Measurements from ENCODE around the gene UNC5C.

The UNC5C gene

DNA sequence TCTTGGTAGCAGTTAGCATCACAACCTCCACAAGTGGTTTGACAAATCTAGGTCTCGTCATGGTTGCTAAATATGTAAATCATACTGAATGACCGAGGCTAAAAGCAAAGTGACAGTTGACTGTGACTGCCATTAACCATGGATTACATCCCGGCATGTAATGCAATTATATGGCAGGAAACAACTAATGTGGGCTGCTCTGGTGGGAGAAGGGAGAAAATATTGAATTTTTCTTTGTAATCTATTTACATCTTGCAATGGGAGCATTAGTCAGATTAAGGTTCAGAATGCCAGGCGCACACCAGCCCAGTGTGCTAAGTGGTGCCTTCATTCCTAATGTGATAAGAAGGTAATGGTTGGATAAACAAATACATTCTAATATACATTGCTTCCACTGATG is 35.8 kb downstream of the UNC5C start:
- no peaks in the 10 kb centered on the region for H3K36me3 Mint-ChIP-seq
- peaks cover 4% of the 10 kb centered on the region for H3K9me3 Mint-ChIP-seq
- no peak for ATAC-seq
- no peaks in the 10 kb centered on the region for H3K4me1 Mint-ChIP-seq
- DNase-seq (ENCODE audit: low spot score in 2 of 2): no peak
- H3K4me3 Mint-ChIP-seq: no peak overlapping the region
- H3K27ac Mint-ChIP-seq: no peak overlapping the region

GRCh38 chr4:95511477-95511876 is 37.3 kb downstream of the UNC5C start:
- DNase-seq (ENCODE audit: low spot score in 2 of 2): no peak
- no peak for ATAC-seq
- Mint-ChIP-seq H3K36me3 (no peaks in the 10 kb centered on the region), H3K9me3 (peaks cover 9% of the 10 kb centered on the region), H3K4me3 (no peak overlapping the region), H3K27ac (no peak overlapping the region), H3K4me1 (no peaks in the 10 kb centered on the region)

DNA sequence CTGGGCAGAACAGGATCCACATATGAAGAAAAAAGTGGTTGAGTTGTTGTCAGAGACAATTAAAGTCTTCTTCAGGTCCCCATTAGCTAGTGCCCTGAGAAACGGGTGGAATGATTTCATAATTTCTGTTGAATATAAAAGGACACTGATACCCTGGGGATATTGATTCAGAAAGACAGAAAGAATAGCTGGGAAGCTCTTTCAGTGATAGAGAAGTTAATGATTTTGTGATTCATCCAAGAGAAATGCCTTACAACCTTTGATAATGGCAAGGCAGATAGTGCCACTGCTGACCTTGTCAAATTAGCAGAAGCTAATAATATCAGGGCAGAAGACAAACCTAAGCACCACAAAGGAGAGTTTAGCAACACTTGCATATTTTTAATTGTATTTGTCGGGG is 37.9 kb downstream of the UNC5C start:
- Mint-ChIP-seq H3K4me3 (no peak overlapping the region), H3K36me3 (no peaks in the 10 kb centered on the region), H3K9me3 (peaks cover 9% of the 10 kb centered on the region), H3K4me1 (no peaks in the 10 kb centered on the region), H3K27ac (no peak overlapping the region)
- no peak for ATAC-seq
- DNase-seq (ENCODE audit: low spot score in 2 of 2): no peak

DNA sequence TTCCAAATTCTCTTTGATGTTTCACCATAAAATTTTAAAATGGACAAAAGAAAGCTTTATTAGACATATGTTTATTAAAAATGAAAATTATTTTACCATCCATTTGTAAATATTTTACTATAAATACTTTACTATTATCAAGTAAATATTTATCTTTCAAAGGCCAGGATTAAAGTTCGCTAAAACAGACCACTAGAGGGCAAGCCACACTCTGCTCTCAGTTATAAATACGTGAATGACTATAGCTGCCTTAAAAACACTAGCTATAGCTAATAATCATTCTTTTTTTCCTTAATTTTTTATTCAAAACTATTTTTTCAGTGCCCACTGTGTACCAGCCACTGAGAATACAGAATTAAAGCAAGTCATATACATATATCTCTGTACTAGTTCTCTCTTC is 38.6 kb downstream of the UNC5C start:
- Mint-ChIP-seq H3K27ac (no peak overlapping the region), H3K4me3 (no peak overlapping the region), H3K36me3 (no peaks in the 10 kb centered on the region), H3K9me3 (peaks cover 9% of the 10 kb centered on the region), H3K4me1 (no peaks in the 10 kb centered on the region)
- ATAC-seq (no peak), DNase-seq (ENCODE audit: low spot score in 2 of 2) (no peak)

- H3K27ac Mint-ChIP-seq: no peak overlapping the region
- H3K36me3 Mint-ChIP-seq: no peaks in the 10 kb centered on the region
- H3K4me3 Mint-ChIP-seq: no peak overlapping the region
- no peaks in the 10 kb centered on the region for H3K4me1 Mint-ChIP-seq
- ATAC-seq (no peak), DNase-seq (ENCODE audit: low spot score in 2 of 2) (no peak)
- peaks cover 11% of the 10 kb centered on the region for H3K9me3 Mint-ChIP-seq
These were observed 40.4 kb downstream of the UNC5C start for GRCh38 chr4:95508421-95508820.

GRCh38 chr4:95507561-95507960 is 41.2 kb downstream of the UNC5C start:
- H3K9me3 Mint-ChIP-seq: peaks cover 11% of the 10 kb centered on the region
- no peak for DNase-seq (ENCODE audit: low spot score in 2 of 2)
- H3K27ac Mint-ChIP-seq: no peak overlapping the region
- no peak for ATAC-seq
- no peaks in the 10 kb centered on the region for H3K36me3 Mint-ChIP-seq
- H3K4me3 Mint-ChIP-seq: no peak overlapping the region
- no peaks in the 10 kb centered on the region for H3K4me1 Mint-ChIP-seq

DNA sequence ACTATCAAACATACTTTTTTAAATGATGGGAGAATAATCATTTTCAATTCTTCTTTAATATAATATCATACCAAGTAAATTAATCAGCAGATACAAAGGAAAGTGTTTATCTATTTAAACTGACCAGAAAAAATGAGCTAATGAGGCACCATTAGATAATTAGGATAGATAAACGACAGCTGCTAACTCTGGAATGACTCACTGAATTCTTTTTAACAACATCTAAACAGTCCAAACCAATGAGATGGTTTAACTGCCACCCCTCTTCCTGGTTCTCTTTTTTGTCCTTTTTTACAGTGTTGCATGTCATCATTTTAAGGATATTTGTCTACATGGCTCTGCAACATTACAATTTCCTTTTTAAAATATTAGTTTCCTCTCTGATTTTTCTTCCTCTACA is 41.6 kb downstream of the UNC5C start:
- H3K9me3 Mint-ChIP-seq: peaks cover 11% of the 10 kb centered on the region
- H3K36me3 Mint-ChIP-seq: no peaks in the 10 kb centered on the region
- DNase-seq (ENCODE audit: low spot score in 2 of 2) (no peak), ATAC-seq (no peak)
- no peak overlapping the region for H3K27ac Mint-ChIP-seq
- no peaks in the 10 kb centered on the region for H3K4me1 Mint-ChIP-seq
- no peak overlapping the region for H3K4me3 Mint-ChIP-seq

DNA sequence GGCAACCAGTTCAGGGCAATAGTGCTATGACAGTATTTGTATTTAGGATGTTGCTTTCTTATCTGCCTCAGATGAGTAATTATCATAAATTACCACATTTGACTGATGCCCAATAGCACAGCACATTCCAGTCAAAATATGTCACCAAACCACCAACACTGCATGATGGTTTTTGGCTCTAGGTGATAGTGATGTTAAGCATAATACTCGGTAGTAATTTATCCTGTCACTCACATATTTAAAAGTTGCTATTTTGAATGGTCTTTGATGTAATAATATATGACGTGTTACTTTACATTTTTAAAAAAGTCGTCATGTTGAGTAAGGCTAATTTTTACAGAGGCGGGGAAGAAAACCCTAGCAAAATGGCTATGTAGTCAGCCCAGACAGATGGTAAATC is 42.5 kb downstream of the UNC5C start:
- DNase-seq (ENCODE audit: low spot score in 2 of 2): no peak
- H3K4me3 Mint-ChIP-seq: no peak overlapping the region
- H3K36me3 Mint-ChIP-seq: no peaks in the 10 kb centered on the region
- no peak overlapping the region for H3K27ac Mint-ChIP-seq
- H3K9me3 Mint-ChIP-seq: peaks cover 7% of the 10 kb centered on the region
- no peaks in the 10 kb centered on the region for H3K4me1 Mint-ChIP-seq
- ATAC-seq: no peak

GRCh38 chr4:95505799-95506198 is 43.0 kb downstream of the UNC5C start:
- Mint-ChIP-seq H3K4me3 (no peak overlapping the region), H3K36me3 (no peaks in the 10 kb centered on the region), H3K4me1 (no peaks in the 10 kb centered on the region), H3K9me3 (peaks cover 7% of the 10 kb centered on the region), H3K27ac (no peak overlapping the region)
- DNase-seq (ENCODE audit: low spot score in 2 of 2) (no peak), ATAC-seq (no peak)

- Mint-ChIP-seq H3K27ac (no peak overlapping the region), H3K4me1 (no peaks in the 10 kb centered on the region), H3K36me3 (no peaks in the 10 kb centered on the region), H3K9me3 (peaks cover 7% of the 10 kb centered on the region), H3K4me3 (no peak overlapping the region)
- no peak for ATAC-seq
- no peak for DNase-seq (ENCODE audit: low spot score in 2 of 2)
These were observed 43.6 kb downstream of the UNC5C start for GRCh38 chr4:95505151-95505550.

- Mint-ChIP-seq H3K36me3 (no peaks in the 10 kb centered on the region), H3K27ac (no peak overlapping the region), H3K9me3 (peaks cover 7% of the 10 kb centered on the region), H3K4me1 (no peaks in the 10 kb centered on the region), H3K4me3 (no peak overlapping the region)
- DNase-seq (ENCODE audit: low spot score in 2 of 2): no peak
- ATAC-seq: no peak
These were observed 44.3 kb downstream of the UNC5C start for GRCh38 chr4:95504501-95504900.

GRCh38 chr4:95500361-95500760 is 48.4 kb downstream of the UNC5C start:
- no peaks in the 10 kb centered on the region for H3K4me1 Mint-ChIP-seq
- no peaks in the 10 kb centered on the region for H3K36me3 Mint-ChIP-seq
- H3K4me3 Mint-ChIP-seq: no peak overlapping the region
- H3K27ac Mint-ChIP-seq: no peak overlapping the region
- DNase-seq (ENCODE audit: low spot score in 2 of 2) (no peak), ATAC-seq (no peak)
- peaks cover 2% of the 10 kb centered on the region for H3K9me3 Mint-ChIP-seq

DNA sequence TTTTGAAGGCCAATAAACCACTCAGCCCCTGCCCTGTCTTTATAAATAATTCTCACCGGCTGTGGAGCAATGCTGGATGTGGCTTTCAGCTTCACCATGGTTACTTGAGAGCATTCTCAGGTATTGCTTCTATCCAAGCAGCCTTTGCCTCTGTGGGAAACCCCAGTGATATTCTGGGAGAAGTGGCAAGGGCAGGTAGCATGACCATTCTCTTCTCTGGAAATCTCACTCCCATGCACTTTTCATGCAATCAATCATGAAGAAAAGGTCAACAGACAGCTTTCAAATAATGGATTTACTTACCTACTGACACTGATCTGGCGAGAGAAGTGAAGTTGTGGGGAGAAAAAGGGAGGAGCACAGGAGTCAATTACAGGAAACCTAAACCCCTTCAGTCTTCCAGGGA is 49.5 kb downstream of the UNC5C start:
- no peak overlapping the region for H3K27ac Mint-ChIP-seq
- no peak overlapping the region for H3K4me3 Mint-ChIP-seq
- peaks cover 2% of the 10 kb centered on the region for H3K9me3 Mint-ChIP-seq
- no peak for ATAC-seq
- H3K4me1 Mint-ChIP-seq: no peaks in the 10 kb centered on the region
- DNase-seq (ENCODE audit: low spot score in 2 of 2): no peak
- no peaks in the 10 kb centered on the region for H3K36me3 Mint-ChIP-seq

DNA sequence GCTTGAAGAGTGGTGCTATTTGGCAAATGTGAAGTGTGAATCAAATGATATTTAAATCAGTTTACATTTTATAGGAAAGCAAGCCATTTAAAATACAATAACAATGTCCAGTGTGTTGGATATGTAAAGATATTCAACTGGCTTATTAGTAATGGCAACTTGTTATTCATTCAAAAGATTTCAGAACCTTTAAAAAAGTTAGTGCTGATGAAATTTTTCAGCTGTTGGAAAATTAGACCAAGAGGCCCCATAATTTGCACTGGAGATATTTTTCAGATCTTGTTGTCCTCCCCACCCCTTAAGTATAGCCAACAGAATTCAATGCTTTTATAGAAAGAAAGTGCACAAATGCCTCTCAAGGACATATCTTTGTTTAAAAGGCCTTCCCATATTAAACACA is 54.6 kb downstream of the UNC5C start:
- Mint-ChIP-seq H3K4me3 (no peak overlapping the region), H3K36me3 (no peaks in the 10 kb centered on the region), H3K9me3 (peaks cover 7% of the 10 kb centered on the region), H3K27ac (no peak overlapping the region), H3K4me1 (no peaks in the 10 kb centered on the region)
- DNase-seq (ENCODE audit: low spot score in 2 of 2) (no peak), ATAC-seq (no peak)

DNA sequence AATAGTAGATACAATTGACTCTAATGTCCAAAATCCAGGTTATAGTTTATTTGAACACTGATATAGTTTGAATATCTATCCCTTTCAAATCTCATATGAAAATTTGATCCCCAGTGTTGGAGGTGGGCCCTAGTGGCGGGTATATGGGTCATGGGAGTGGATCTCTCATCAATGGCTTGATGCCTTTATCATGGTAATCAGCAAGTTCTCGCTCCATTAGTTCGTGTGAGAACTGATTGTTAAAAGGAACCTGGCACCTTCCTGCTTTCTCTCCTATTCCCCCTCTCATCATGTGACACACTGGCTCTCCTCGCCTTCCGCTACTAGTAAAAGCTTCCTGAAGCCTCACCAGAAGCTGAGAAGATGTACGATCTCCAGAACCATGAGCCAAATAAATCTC is 70.1 kb downstream of the UNC5C start:
- no peaks in the 10 kb centered on the region for H3K4me1 Mint-ChIP-seq
- no peak overlapping the region for H3K4me3 Mint-ChIP-seq
- H3K36me3 Mint-ChIP-seq: no peaks in the 10 kb centered on the region
- ATAC-seq (no peak), DNase-seq (ENCODE audit: low spot score in 2 of 2) (no peak)
- no peak overlapping the region for H3K27ac Mint-ChIP-seq
- H3K9me3 Mint-ChIP-seq: peaks cover 9% of the 10 kb centered on the region

GRCh38 chr4:95476121-95476520 is 72.7 kb downstream of the UNC5C start:
- no peak for DNase-seq (ENCODE audit: low spot score in 2 of 2)

GRCh38 chr4:95472534-95472933 is 76.2 kb downstream of the UNC5C start:
- DNase-seq (ENCODE audit: low spot score in 2 of 2): no peak
- ATAC-seq: no peak
- H3K4me3 Mint-ChIP-seq: no peak overlapping the region

More at GRCh38 chr4:95476121-95476520, 72.7 kb downstream of the UNC5C start:
- Mint-ChIP-seq H3K4me1 (no peaks in the 10 kb centered on the region), H3K9me3 (peaks cover 9% of the 10 kb centered on the region), H3K4me3 (no peak overlapping the region), H3K27ac (no peak overlapping the region), H3K36me3 (no peaks in the 10 kb centered on the region)
- no peak for ATAC-seq

More at GRCh38 chr4:95472534-95472933, 76.2 kb downstream of the UNC5C start:
- Mint-ChIP-seq H3K9me3 (peaks cover 15% of the 10 kb centered on the region), H3K27ac (no peak overlapping the region), H3K36me3 (no peaks in the 10 kb centered on the region), H3K4me1 (no peaks in the 10 kb centered on the region)
